Kidney glomerular epithelial cell (primary cell): Measurements from ENCODE around the gene CLDN6.
A peak's percentile ranks its signal among the peaks of the same experiment; 100 is the strongest.

Experiments used
- DNase-seq: peaks from one replicate; lab custom pipeline; 2025; lab: John Stamatoyannopoulos, UW

Gene CLDN6

GRCh38 chr16:2970563-2970962 is 47.4 kb downstream of the CLDN6 start:
- no peak for DNase-seq

- DNase-seq: no peak
Measured at GRCh38 chr16:2969545-2970521, 48.1 kb downstream of the CLDN6 start.

GRCh38 chr16:2968738-2969544 is 49.0 kb downstream of the CLDN6 start, which contains the start of gene PAQR4:
TSS of gene PAQR4 (plus strand) at chr16:2969348. CDS start at chr16:2969675, 327 bp downstream.
- DNase-seq: peak; percentile 85

GRCh38 chr16:2968368-2968737 is 49.6 kb downstream of the CLDN6 start:
- no peak for DNase-seq

- DNase-seq: no peak
Measured at GRCh38 chr16:2967721-2968161, 50.2 kb downstream of the CLDN6 start.

GRCh38 chr16:2967211-2967631 is 50.8 kb downstream of the CLDN6 start:
- DNase-seq: no peak

GRCh38 chr16:2966808-2967191 is 51.2 kb downstream of the CLDN6 start:
- no peak for DNase-seq

- DNase-seq: no peak
Measured at GRCh38 chr16:2966043-2966807, 51.8 kb downstream of the CLDN6 start.
